HG02588 (cell line): ENCODE measurements around the gene TGFBR2.
A peak's percentile ranks its signal among the peaks of the same experiment; 100 is the strongest.

Source experiments
- ATAC-seq: cut with Tn5 transposase; IDR thresholded peaks from one replicate; pipeline ENCODE4 v1.9.1; 2021; ENCODE audit warnings: mild to moderate bottlenecking, moderate library complexity; ENCODE audit not compliant: unreplicated experiment

The TGFBR2 gene

DNA sequence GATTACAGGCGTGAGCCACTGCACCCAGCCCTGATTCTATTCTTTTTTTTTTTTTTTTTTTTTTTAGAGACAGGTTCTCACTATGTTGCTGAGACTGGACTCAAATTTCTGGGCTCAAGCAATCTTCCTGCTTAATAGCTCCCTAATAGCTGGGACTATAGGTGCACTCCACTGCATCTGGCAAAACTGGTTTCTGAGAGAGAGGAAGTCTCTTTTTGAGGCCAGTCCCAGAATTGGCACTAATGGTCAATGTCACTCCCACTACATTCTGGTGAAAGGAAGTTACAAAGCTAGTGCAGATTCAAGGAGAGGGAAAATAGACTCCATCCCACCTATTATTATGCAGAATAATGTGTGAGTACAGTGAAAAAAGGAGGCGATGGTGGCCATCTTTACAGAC is 5.8 kb upstream of the TGFBR2 start:
- no peak for ATAC-seq

DNA sequence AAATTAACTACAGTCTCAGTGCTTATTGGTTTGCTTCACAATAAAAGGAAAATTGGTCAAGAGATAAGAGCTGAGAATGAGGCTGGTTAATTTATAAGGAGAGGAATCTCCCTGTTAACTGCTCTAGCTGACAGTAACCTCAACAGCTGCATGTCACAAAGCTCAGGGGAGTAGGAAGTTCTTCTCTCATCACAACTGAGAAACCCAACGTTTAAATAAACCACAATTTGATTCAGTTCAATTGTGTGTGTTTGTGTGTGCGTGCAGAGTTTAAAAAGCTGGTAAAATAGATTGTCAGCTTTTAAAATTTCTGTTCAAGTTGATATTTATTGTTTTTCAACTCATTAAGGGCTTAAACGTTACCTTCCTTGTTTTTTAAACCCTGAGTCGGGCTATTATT is 3.5 kb upstream of the TGFBR2 start:
- no peak for ATAC-seq

DNA sequence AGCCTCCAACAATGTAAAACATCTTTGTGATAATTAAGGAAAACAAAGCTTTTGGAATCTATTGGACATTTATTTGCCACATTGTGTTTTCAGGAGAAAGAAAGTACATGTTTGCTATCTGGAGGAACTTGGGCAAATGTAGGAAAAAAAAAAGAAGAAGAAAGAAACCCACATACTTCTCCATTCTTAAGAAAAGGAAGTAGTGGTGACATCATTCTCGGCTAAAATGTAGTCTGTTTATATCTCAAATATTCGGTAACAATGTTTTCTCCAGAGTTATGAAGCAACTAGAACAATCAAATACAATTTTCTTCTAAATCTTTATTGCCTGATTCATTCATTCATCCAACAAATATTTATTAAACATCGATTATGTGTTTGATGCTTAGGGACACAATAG is 2.3 kb upstream of the TGFBR2 start:
- no peak for ATAC-seq

DNA sequence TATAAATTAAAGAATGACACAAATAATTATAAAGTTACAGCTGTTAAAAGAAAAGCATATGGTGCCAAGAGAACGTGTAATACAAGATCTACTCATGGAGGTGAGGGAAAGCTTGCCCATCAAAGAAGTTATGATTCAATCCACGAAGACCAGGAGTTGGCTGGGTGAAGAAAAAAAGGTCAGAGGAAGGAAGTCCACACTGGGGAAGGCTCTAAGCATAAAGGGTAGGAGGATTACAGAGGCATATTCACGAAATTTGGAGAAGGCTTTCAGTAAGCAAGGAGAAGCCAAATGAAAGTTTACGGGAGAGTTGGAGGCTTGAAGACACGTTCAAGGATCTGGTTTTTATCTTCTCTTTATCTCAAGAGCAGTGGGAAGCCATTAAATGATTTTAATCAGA is 1.8 kb upstream of the TGFBR2 start:
- no peak for ATAC-seq

- ATAC-seq: no peak
These were observed 1.4 kb upstream of the TGFBR2 start for GRCh38 chr3:30605005-30605404.

DNA sequence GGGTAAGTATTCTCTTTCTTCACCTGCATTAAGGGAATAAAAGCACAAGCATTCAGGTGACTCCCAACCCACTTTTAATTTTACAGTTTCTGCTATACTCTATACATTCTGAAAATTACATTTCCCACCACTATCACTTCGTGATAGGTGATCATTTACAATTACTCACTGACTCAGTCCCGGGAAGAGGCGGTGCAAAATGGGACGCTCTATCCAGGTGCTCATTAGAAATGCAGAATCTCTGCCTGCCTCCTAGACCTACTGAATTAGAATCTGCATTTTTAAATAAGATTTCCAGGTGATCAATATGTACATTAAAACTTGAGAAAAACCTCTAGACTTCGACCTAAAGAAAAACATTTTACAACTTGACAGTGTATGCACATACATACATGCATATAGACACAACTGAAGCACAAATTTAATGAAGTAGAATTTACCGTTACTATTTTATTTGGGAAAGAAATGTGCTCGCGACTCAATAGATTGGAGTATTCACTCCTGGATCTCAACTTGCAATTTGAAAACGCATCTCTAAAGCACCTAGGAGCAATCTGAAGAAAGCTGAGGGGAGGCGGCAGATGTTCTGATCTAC is 598 bp upstream of the TGFBR2 start:
- no peak for ATAC-seq

DNA sequence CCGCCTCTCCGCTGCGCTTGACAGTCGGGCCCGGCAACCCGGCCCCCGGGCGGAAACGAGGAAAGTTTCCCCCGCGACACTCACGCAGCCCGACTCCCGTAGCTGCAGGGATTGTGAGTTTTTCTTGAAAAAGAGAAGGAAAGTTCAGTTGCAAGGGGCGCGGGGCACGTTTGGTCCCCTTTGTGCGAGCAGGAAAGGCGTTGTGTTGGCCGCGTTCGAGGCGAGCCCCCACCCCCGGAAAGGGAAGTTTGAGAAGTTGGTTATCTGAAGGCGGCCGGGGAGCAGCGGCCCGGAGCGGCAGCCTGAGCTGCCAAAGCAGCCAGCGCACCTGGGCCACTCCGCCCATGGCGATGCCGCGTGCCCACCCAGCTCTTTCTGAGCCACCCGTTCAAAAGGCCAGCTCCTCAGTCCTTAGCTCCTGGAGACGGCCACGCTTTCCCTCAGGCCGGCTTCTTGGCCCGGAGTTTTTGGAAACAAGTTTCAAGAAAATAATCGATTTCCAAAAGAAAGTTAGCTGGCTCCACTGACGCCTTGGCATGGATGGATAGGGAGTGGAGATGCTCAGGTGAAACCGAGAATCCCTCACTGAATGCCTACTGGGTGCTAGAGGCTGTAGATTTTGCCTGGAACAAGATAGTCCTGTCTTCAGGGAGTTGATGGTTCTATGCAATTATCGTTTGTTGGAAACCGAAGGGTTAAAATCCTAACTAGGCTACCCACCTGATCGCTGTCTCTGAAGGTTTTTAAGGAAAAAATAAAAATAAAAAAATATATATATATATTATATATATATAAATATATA is 832 bp downstream of the TGFBR2 start:
- ATAC-seq: peak; percentile 42

DNA sequence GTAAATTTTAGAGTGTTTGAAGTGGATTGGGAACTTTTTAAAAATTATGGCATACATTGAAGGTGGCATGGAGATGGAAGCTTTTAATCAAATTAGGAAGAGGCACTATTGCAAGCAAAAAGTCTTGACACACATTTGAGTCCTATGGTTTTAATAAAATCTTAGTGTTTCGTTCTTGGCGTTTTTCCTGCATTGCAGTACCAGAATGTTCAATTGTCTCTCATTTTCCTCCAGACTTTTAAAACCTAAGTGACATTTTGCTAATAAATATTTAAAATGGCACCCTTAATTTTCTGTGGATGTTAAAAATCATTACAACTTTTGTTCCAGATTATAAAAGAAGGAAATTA is 2.2 kb downstream of the TGFBR2 start:
- ATAC-seq: no peak

GRCh38 chr3:30609930-30610701 is 3.7 kb downstream of the TGFBR2 start:
- ATAC-seq: no peak

DNA sequence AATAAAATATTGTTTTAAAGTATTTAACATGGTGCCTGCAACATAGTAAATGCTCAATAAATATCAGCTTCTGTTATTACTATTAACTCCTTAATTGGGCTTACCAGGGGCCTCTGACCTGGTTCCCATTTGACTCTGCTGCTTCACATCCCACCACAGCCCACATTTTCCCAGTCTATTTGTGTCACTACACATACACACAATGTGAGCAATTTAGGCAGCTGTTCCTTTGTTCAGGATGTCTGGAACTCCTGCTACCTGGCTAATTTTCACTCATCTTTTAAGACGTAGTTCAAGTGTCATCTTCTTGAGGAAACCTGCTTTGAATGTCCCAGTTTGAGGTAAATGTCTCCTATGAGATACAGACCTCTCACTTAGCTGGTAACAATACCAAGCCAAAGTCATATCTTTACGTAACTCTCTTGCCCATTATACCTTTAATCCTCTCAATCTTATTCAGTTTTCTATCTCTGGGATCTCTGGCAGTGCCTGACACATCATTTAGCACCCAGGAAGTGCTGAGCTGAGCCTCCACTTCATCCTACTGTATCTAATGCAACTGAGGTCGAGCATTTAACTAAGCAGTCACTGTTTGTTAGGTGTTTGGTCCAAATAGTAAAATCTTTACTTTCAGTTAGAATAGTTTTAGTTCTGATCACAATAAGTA is 4.4 kb downstream of the TGFBR2 start:
- ATAC-seq: no peak

DNA sequence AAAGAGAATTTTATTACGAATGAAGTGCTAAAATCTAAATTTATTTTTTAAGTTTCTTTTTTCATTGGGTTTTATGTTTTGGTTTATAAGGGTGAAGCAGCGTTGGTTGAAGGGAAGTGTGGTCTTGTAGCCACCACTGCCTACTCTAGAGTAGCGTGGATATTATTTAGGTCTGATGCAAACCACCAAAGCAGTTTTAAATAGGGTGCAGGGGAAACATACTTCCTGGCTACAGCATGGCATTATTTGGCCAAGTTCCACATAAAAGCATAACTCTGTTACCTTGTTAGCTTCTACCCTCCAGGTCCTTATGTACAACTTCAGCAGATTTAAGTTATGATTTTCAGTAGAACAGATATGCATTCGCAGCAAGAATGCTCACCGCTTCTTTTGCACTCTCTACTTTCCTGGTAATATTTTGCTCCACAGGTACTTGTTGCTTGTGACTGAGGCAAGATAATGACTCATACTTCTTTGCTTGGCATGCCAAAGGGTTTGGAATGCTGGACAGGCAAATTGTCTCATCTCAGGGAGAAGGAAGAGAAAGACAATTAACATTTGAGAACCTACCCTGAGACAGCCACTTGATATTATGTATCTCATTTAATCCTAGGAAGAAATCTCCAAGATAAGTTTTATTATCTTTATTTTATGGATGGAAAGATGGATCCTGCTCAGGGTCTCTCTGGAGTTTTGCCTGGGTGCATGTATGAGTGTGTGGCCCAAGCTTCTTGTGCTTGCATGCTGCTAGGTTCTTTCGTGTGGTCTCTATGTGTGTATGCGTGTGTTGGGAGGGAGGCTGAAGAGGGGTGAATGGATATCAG is 5.4 kb downstream of the TGFBR2 start:
- no peak for ATAC-seq

- no peak for ATAC-seq
These were observed 6.2 kb downstream of the TGFBR2 start for GRCh38 chr3:30612437-30613132.

DNA sequence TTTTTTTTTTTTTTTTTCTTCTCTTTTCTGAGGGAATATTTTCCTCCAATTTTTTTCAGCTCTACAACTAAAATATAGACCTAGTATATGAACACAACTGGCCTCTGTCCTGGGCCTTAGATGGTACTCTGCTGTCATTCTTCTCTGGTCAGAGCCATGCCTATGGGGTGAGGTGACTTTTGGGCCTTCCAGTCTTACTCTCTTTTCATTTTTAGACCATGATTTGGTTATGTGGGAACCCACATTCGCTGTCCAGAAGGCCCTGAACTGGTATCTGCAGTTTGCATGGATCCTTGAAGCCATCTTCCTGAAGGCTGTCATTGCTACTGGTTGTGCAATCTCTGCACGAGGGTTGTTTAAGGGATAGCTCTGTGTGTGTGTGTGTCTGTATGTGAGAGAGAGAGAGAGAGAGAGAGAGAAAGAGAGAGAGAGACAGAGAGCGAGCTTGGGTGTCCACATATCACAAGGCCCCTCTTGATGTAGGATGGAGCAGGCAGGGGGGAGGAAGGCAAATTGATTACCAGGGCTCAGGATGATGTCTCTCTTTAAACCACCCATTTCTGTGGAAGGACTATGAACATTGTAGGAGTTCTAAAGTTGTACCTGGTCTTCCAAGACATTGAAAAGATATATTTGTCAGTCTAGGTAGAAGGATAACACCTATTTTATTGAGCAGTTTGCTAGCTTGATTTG is 6.9 kb downstream of the TGFBR2 start:
- no peak for ATAC-seq

GRCh38 chr3:30614373-30614772 is 8.0 kb downstream of the TGFBR2 start:
- ATAC-seq: no peak

DNA sequence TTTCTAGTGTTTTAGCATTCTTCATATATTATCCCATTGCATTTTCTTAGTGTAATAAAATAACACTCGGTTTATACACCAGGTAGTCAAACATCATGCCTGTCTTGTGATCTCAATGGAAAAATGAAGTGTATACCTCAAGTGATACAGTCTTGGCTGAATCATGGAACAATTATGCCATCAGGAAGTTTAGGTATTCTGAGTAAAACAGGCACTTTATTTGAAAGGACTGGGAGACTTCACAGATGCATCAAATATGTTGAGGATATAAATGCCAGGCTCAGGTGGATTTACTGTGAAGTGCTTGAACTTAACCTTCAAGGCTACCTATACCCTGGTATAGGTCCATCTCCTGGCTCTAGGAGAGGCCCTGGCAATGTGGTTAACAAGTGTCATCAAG is 8.5 kb downstream of the TGFBR2 start:
- ATAC-seq: no peak

DNA sequence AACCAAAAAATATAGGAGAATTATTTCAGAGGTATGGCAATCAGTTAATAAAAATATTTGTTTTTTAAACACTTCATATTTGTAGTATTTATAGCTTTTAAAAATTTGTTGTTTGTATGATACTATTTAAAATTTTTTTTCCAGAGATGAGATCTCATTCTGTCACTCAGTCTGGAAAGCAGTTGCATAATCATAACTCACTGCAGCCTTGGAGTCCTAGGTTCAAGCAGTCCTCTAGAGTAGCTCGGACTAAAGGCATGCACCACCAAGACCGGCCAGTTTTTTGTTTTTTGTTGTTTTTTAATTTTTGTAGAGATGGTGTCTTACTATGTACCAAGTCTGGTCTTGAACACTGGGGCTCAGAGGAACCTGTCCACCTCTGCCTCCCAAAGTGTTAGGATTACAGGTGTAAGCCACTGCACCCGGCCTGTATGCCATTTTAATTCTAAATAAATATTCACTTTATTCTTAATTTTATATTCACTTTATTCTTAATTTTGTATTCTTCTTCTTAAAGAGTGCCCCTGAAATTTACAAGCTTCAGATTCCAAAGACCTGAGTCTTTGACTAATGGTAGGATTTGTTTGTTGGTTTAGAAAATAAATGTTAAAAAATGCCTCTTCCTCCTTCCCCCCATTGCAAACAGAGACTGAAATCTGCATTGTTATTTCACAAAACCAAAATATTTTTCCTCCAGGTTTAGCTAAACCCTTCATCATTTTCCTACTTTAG is 9.4 kb downstream of the TGFBR2 start:
- ATAC-seq: no peak

- no peak for ATAC-seq
These were observed 10.1 kb downstream of the TGFBR2 start for GRCh38 chr3:30616347-30617027.

DNA sequence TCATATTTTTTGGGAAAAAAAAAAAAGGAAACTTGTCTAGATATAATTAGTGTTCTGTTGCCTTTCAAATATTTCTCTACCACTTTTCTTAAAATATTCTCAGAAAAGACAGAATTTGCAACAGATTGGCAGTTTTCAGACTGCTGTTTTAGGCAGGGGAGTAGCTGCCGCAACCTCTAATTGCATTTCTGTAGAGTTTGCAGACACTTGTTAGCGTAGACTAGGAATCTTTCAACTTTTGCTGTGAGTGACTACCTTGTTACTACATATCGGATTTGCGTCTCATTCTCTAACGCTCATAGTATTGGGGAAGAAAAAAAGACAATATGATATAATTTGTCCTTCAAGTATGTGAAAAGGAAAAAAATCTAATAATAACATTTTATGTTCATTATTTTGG is 10.7 kb downstream of the TGFBR2 start:
- no peak for ATAC-seq
